ENCODE results near the gene CCDC192.
"Not testable (repeated sequence)": the region's sequence is repeated elsewhere in the genome, so short reads cannot be mapped to it uniquely, and the experiment has no call there.

The CCDC192 gene

DNA sequence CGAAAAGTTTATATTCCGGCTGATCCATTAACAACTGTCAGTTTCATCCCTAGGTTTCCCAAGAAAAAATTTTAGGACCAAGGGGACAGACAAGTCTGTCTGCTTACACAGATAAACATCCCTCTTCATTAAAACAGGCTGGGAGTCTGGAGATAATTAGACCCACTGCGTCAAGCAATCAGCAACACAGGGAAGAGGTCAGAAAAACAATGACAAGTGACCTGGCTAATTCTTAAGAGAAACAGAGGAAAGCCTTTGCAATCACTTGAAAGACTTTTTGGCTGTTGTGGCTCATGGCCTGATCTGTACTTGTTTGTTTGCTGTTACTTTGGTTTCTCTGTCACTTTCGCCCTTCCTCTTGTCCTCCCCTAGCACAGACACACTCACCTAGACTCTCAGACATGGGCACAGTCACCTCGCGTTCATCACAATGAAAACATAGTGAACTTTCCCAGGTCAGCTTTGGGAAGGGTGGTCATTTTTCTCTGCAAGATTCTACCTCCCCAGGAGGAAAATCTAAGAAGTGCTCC, 2.9 kb upstream of the CCDC192 start:
- no peak for DNase-seq

DNA sequence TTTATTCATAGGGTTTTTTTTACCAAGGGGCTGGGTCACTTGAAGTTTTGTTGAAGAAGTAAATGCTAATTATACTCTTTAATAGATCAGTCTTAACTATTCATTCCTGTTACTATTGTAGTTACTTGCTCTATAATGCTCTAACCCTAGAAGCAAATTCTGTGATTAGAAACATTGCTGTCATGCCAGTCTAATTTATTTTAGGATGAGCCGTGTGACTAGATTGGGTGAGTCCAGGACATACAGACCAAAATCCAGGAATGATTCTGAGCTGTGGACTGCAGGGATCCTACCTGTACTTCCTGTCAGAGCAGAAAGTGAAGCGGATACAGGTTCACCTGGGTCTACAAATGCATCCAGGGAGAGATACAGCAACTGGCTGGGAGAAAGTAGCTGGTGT, 757 bp upstream of the CCDC192 start:
- no peak for DNase-seq

DNA sequence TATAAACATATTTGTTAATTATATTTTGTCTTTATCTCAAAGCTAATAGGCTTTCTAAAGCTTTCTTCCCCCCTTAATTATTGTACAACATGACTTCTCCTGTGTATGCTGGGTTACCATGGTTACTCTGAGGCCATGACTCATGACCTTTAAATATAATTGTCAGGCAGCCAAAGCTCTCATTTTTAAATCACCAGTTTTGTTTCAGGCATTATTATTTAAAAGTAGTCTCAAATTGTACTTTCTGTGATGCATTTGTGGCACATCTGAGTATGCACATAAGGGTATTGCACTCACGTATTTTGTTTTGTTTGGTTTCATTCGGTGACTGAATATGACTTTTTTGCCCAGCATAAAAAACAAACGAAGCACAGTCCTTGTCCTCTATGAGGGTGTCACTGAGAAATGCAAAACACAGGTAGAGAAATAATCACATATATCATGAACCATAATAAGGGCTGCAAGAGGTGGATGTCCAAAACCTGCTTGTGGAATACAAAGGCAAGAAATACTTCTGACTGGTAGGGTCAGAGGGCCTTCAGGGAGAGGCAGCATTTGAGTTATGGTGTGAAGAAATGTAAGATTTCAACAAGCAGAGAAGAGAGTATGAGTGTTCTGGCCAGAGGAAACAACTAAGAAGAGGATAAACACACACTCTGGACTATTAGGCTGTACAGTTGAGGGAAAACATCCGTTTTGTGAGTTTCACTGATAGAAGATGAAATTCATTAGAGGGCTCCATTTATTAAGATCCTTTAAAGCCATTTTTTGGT, 2.1 kb downstream of the CCDC192 start:
- no peak for DNase-seq

DNA sequence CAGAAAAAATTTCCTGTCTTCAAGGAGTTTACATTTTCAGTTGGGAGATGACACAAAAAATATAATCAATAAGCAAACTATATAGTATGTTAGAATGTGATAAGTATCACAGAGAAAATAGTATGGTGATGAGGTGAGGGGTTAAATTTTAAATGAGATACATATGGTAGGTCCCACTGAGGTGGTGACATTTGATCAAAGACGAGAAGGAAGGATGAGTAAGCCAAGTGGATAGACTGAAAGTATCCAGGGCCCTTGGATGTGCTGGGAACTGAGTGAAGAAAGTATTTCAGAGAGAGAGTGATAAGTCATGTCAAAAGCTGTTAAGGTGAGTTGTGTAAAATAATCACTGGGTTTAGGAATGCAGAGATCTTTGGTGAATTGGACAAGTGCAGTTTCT, 3.5 kb downstream of the CCDC192 start:
- DNase-seq = no peak

DNA sequence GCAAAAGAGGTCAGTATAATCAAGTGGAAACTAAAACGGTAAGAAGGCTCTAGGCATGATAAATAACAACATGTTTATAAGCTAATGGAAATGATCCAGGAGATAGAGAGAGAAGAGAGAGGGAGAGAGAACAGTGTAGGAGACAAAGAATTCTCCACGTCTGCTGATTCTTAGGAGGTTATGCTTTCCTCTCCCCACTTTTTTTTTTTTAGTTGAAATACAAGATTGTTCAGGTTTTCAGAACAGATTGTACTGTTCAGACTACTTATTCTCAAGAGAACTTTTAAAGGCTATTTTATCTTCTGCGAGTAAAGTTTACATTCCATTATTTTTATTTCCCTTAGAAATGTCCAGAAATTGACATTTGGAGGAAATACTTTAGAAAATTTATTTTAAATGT, 4.0 kb downstream of the CCDC192 start:
- no peak for DNase-seq

DNA sequence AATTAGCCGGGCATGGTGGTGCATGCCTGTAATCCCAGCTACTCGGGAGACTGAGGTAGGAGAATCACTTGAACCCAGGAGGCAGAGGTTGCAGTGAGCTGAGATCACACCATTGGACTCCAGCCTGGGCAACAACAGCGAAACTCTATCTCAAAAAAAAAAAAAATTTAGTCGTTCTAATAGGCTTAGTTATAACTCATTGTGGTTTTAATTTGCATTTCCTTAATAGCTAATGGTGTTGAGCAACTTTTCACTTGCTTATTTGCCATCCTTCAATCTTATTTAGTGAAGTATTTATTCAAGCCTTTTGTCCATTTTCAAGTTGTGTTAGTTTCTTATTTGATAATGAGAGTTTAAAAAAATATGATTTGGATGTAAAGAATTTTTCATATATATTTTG, 9.9 kb downstream of the CCDC192 start:
- DNase-seq = not testable (repeated sequence)

DNA sequence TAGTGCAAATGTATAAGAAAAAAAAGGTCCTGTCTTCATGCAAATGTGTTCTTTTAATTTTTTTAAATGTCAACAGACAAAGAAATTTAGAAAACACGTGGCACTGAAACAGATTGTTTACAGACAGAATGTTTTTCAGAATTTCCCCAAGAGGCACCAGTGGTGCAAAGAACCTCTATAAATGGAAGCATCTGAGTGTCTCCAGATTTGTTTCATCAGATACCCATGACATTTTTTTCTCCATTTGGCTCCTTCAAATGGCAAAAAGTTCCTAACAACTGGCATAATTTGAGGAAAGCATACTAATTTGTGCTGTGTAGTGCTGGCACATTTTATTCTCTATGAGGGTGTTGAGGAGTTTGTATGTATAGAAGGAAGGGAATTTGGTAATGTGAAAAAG, 15.0 kb downstream of the CCDC192 start:
- DNase-seq = no peak

DNA sequence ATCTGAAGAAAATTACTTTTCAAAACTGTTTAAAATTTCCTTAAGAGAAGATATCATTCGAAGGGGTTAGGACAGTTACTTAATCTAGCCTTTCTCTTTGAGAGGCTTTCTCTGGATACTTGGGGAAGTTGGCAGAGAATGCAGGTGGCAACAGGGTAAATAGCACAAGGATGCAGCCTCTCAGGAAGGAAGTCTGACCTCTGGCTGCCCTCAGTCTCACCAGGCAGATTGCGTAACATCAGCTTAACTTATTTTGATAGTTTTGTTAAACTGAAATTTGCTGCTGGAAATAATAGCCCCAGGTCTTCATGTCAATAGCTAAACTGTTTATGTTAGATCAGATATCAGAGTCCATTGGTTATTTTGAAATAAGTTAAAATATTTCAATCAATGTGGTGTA, 20.4 kb downstream of the CCDC192 start:
- DNase-seq = no peak

DNA sequence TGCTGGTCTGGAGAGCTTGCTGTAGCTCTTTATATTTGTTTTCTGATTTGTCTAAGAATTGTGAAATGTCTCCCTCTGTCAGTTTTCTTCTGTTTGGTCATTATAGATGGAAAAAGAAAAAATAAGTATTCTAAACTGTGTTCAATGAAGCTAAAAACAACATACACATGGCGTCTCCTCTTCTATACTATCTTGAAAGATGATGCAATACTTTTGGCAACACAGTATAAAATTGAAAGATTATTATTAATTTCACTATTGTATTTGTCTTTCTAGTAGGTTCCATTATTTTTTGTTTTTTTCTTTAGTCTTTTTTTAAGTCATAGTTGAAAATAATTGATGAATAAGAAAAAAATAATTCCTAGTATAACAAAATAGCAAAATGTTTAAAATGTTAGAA, 22.5 kb downstream of the CCDC192 start:
- no peak for DNase-seq

DNA sequence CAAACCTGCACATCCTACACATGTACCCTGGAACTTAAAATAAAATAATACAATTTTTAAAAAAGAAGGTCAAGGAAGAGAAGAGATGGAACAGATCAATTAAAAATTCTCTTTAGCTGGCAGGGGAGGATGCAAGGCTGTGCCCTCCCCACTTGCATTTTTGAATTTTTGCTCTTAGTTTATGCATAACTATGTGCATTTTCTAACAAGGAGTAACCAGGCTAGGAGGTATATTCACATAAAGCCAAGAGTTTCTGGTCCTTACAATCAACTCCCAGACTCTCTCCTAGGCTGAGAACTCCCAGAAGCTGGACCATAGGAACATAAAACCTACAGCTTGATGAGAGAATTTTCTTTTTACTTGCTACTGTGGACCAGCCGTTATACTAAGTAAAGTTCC, 29.8 kb downstream of the CCDC192 start:
- no peak for DNase-seq

DNA sequence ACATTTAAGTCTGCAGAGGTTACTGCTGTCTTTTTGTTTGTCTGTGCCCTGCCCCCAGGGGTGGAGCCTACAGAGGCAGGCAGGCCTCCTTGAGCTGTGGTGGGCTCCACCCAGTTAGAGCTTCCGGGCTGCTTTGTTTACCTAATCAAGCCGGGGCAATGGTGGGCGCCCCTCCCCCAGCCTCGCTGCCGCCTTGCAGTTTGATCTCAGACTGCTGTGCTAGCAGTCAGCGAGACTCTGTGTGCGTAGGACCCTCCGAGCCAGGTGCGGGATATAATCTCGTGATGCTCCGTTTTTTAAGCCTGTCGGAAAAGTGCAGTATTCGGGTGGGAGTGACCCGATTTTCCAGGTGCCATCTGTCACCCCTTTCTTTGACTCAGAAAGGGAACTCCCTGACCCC, 36.2 kb downstream of the CCDC192 start:
- not testable (repeated sequence) for DNase-seq

DNA sequence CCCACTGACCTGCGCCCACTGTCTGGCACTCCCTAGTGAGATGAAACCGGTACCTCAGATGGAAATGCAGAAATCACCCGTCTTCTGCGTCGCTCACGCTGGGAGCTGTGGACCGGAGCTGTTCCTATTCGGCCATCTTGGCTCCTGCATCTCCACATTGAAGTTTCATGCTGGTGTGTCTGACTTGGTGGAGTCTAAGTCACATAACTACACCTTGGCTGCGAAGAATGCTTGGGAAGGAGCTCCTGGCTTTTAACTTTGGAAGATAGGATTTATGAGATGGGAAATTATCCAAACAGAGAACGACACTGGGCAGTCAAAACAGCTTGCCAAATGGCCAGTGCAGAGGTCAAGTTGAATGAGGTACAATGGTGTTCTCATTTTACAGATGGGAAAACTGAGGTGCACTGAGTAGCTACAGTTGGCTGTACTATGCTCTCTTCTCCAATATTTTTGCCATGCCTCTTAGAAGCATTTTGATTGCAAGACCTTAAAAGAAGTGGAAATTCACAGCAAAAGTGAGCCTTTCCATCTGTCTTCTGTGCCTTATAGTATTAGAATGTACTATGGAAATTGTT, 36.7 kb downstream of the CCDC192 start:
- no peak for DNase-seq

DNA sequence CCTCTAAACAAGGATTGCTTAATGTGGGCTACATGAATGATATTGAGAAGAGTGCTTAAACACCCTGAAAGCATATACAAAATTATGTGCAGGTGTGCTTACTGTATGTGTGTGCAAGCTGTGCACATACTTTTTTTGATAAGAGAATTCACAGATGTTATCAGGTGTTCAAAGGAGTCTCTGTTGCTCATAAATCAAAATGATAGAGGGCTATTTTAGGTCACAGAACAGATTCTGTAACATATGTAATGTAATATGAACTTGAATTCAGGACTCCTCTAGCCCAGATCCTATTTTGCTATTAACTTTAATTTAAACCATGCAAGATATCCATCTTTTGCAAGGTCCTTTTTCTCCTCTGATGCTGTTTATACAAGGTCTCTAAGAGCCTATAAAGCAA, 38.2 kb downstream of the CCDC192 start:
- no peak for DNase-seq

DNA sequence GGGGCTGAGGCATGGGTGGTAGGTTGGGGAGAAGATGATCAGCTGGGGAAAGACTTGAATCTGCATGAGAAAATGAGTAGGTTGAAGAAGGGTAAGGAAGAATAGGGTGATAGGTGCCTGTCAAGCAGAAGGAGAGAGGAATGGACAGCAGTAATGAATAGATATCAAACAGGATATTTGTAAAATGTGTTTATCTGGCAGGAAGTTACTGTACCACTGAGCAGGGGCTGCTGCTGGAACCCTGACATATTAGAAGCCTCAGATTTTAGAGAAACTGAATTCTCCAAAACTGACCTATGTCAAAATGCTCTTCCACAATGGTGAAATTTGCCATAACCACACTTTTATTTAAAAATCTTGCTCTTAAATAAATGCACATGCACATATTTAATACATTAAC, 41.0 kb downstream of the CCDC192 start:
- no peak for DNase-seq

DNA sequence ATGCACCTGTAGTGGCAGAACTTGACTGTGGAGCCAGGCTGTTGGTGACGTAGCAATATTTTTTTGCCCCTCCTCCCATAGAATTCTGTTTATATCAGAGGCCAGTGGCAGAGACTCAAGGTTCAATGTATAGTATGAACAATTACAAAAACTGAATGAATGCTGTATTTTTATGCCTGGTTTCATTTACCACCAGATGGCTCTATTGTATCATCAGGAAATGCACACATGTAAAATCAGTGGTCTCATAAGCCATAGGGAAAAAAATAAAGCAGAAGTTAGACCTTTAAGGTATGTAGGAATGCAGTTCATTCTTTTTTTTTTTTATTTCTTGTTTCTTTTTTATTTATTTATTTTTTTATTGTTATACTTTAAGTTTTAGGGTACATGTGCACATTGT, 43.6 kb downstream of the CCDC192 start:
- DNase-seq = no peak

DNA sequence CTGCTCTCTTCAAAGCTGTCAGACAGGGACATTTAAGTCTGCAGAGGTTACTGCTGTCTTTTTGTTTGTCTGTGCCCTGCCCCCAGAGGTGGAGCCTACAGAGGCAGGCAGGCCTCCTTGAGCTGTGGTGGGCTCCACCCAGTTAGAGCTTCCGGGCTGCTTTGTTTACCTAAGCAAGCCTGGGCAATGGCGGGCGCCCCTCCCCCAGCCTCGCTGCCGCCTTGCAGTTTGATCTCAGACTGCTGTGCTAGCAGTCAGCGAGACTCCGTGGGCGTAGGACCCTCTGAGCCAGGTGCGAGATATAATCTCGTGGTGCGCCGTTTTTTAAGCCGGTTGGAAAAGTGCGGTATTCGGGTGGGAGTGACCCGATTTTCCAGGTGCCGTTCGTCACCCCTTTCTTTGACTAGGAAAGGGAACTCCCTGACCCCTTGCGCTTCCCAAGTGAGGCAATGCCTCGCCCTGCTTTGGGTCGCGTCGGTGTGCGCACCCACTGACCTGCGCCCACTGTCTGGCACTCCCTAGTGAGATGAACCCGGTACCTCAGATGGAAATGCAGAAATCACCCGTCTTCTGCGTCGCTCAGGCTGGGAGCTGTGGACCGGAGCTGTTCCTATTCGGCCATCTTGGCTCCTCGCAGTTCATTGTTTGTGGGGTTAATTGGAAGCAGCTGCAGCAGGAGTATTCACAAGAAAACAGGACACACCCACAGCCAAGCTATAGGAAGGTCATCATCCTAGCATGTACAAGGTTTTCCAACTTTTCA, 49.5 kb downstream of the CCDC192 start:
- DNase-seq = not testable (repeated sequence)

DNA sequence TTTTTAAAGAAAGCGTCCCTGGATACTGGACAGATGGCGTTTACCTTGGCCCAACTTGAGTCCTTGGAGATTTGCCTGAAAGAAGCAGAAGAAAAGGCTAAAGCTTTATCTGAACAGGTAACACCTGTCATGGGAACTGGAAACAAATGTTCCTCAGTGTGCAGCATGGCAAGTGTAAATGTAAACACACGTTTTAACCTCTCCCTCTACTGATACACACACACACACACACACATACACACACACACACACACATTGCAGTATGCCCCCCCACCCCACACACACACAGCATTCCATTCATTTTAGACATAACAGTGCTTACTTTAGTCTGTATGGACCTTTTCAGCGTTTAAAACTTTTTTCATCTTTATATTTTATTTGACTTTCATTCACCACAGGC, 51.1 kb downstream of the CCDC192 start:
- DNase-seq = no peak

DNA sequence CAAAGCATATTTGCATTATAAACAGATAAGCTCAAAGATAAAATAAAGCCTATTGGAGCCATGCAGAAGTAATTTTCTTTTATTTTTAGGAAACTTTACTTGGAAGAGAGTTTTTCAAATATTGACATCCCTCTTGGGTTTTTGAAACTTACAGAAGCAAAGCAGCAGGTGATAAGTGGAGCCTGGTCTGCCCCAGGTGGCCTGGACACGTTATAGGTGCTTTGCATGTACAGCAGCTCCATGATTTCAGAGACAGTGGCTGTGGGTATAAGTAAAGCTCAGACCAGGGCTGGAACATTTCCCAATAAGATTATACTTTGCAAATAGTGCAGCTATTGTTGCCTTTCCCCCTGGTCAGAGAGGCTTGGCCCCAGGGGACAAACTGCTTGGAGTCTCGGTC, 51.5 kb downstream of the CCDC192 start:
- no peak for DNase-seq

DNA sequence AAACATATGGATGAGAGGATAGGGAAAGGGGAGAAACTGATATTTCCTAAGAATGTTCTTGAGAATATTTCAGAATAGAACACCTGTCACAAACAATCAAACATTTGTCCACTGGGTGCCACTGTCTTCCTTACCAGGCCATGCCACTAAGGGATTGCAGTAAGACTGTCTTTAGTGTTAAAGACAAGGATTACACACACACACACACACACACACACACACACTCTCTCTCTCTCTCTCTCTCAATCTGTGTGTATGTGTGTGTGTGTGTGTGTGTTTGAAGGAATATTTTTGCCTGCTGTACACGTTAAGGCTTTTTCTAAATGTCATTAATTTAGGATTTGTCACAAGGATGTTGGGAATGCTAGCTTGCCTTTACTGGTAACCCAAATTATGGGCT, 54.4 kb downstream of the CCDC192 start:
- no peak for DNase-seq

DNA sequence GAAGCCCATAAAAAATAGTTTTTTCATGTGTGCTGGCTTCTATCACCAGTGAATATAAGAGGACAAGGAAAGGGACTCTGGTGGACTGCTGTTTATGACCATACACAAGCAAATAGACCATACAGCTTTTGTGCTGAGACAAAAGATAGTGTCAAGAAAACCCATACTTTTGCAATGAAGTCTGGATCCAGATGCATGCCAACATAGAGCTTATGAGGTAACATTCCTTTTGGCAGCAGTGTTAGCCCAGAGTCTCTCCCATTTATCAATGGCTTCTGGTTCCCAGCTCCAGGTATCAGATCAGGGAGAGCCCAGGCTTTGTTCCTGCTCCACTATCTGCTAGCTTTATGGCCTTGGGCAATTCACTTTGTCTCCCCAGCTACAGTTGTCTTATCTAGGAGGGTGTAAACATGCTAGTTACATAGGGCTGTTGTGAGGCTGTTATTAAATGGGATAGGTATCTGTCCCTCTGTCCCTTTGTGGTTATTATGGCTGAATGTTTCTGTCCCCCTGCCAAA, 55.6 kb downstream of the CCDC192 start:
- DNase-seq = no peak

DNA sequence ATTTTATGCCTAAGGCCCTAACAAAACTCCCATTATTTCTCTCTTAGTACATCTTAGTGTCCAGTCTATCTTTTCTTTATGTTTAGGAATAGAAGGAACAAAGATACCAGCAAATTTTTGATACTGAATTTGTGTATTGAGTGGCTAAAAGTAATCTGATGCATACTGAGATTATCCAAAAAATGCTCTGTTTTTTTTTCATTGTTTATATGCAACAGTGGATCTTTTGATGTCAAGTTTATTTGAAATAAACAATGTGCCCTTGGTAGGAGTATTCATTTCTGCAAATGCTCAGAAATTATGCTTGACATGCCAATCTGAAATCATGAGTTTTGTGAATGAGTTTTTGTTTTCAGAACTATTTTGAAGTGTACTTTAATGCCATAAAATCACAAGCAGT, 58.7 kb downstream of the CCDC192 start:
- no peak for DNase-seq

DNA sequence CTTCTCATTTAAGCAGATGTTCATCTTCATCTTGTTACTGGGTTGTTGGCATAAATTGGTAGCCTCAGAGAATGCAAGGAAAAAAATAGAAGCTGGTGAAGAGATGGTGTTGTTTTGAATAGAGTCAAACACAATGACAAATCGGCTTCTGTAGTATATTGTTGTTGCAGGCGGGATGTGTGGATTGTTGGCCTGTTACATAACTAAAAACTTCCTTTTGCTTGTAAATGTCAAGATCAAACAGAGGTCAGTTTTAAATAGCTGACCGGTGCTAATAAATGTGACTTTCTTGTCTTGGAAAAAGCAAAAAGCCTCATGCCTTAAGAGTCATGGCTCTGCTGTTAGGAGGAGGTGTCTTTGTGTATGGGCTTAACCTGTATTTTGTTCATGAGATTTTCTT, 59.2 kb downstream of the CCDC192 start:
- no peak for DNase-seq

DNA sequence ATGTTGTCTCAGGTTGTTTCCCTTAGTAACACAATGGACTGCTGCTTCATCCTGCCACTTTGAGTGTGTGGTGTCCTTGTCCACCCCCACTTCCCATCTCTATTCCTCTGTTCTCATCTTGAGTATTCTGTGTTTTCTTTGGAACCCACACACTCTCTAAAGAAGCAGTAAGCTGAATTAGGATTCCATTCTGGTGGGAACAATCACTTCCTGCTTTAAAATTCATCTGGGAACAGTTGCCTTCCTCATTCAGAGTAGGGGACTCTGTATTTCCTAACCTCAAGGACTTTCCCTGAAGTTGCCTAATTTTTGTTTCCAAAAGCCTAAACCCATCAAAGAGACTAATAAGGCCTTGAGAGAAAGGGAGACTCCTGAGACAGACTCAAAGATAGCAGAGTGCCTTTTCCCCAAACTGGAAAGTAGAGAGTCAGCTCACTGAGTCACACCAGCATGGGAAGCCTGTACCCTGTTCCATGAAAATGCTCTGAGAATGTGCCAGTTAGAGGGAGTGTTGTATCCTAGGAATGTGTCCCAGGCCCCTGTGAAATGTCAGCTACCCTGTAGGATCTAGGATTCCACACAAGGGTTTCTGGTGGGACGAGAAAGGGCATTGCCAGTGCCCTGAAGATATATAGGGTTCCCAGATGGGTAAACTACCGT, 63.6 kb downstream of the CCDC192 start:
- DNase-seq = no peak
